ENCODE data around the gene COPS7B.
A peak's percentile ranks its signal among the peaks of the same experiment; 100 is the strongest.
"Not testable (repeated sequence)": the region's sequence is repeated elsewhere in the genome, so short reads cannot be mapped to it uniquely, and the experiment has no call there.

The COPS7B gene

GRCh38 chr2:231786177-231786916 is at the start of gene COPS7B:
TSS of gene COPS7B (plus strand) at chr2:231786445. CDS start at chr2:231788571, 2,126 bp downstream.
- peak; percentile 76 for DNase-seq

- DNase-seq, result no peak
These were observed 48.5 kb upstream of the COPS7B start for GRCh38 chr2:231737761-231738160.

- DNase-seq, result no peak
These were observed 42.7 kb upstream of the COPS7B start for GRCh38 chr2:231743376-231744116.

DNA sequence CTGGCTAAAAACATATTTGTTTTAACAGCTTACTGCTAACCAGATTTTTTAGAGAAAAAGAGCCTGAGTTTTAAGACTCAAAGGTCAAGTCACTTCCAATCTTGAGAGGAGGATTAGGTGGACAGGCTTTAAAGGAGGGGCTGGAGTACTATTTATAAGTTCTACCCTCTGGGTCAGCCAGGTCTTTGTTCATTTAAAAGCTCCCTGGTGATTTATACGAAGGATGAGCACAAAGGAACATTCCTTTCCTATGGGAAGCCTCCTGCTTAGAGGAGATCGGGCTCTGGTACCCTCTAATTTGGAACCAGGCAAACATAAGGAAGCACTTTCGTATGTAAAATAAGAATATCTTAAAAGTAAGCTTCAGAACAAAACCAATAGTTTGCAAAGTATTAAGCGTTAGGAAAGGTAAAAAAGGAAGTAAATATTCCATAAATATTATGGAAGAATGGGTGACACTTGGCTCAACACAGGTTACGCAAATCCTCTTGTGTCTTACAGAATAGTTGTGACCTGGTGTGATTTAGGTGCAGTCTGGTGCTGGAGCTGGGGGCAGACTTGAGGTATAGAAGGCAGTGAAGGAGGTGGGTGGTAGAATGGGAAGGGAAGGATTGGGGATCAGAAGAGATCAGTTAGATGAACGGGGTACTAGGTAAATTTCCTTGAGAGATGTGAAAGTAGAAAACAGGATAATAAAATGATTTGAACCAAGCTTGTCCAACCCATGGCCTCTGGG is 40.8 kb upstream of the COPS7B start:
- no peak for DNase-seq

DNA sequence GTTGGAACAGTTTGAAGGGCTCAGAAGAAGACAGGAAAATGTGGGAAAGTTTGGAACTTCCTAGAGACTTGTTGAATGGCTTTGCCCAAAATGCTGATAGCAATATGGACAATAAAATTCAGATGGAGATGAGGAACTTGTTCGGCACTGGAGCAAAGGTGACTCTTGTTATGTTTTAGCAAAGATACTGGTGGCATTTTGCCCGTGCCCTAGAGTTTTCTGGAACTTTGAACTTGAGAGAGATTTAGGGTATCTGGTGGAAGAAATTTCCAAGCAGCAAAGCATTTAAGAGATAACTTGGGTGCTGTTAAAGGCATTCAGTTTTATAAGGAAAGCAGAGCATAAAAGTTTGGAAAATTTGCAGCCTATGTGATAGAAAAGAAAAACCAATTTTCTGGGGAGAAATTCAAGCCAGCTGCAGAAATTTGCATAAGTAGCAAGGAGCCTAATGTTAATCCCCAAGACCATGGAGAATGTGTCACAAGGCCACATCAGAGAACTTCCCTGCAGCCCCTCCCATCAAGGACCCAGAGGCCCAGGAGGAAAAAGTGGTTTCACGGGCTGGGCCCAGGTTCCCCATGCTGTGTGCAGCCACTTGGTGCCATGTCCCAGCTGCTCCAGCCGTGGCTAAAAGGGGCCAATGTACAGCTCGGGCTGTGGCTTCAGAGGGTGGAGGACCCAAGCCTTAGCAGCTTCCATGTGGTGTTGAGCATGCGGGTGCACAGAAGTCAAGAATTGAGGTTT is 37.9 kb upstream of the COPS7B start:
- DNase-seq, result not testable (repeated sequence)

GRCh38 chr2:231749016-231749415 is 37.2 kb upstream of the COPS7B start:
- DNase-seq, result not testable (repeated sequence)

DNA sequence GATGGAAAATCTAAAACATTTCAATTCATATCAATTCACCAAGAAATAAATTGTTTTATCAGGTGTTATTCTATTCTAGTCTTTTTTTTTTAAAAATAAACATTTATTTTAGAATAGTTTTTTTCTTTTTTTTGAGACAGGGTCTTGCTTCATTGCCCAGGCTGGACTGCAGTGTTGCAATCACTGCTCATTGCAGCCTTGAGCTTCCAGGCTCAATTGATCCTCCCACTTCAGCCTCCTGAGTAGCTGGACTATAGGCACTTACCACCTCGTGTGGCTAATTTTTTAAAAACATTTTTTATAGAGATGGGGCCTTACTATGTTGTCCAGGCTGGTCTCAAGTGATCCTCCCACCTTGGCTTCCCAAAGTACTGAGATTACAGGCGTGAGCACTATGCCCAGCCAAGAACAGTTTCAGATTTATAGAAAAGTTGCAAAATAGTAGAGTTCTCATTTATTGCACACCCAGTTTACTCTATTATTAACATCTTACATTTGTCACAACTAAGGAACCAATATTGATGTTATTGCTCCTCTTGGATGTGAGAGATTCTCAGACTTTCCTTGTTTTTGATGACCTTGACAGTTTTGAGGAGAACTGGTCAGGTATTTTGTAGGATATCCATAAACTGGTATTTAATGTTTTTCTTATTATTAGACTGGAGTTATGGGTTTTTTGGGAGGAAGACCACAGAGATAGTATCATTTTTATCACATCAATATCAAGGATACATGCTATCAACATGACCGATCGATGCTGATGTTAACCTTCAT is 35.0 kb upstream of the COPS7B start:
- DNase-seq, result no peak

DNA sequence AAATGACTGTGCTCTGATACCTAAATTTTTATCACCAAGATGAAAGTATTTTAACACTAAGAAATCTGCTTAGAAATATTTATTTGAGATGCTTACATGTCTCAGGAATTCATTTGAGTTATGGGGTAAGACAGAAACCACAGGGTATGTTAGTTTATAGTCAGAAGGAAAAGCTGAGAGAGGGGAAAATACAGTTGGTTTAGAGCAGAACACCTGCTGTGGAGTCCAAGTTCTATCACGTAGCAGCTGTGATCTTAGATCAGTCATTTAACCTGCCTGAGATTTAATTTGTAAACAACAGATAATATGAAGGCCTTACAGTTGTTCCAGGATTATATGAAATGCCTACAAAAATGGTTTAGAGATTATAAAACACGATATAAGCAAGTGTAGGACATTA is 34.2 kb upstream of the COPS7B start:
- no peak for DNase-seq

DNA sequence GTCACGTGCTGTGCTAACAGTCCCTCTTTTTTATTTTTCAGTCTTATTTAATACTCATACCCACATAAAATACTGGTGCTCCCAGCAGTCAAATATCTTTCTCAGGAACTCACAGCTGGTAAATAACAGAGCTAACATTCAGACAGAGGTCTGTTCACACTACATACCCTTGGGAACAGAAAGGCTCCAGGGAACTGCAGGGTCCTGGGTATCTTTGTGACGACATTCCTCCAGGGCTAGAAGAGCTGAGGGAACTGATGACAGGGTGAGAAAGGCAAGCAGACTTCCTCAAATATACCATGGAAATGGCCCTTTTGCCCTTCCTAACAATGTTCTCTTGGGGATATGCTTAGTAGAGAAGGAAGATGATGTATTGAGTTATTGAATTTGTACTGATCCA is 24.5 kb upstream of the COPS7B start:
- no peak for DNase-seq

- no peak for DNase-seq
These were observed 22.1 kb upstream of the COPS7B start for GRCh38 chr2:231764124-231764523.

GRCh38 chr2:231764760-231765159 is 21.5 kb upstream of the COPS7B start:
- DNase-seq, result no peak

- DNase-seq, result no peak
These were observed 20.7 kb upstream of the COPS7B start for GRCh38 chr2:231765496-231765929.

- no peak for DNase-seq
These were observed 16.8 kb upstream of the COPS7B start for GRCh38 chr2:231769170-231770136.

GRCh38 chr2:231780123-231780908 is 5.9 kb upstream of the COPS7B start:
- DNase-seq, result peak; percentile 2

- DNase-seq, result peak; percentile 94
These were observed 5.1 kb upstream of the COPS7B start, which contains the start of gene PDE6D for GRCh38 chr2:231780909-231781797. TSS of gene PDE6D (minus strand) at chr2:231781282. CDS start at chr2:231781114, 168 bp downstream.

GRCh38 chr2:231781798-231782726 is 4.2 kb upstream of the COPS7B start:
- DNase-seq, result no peak

DNA sequence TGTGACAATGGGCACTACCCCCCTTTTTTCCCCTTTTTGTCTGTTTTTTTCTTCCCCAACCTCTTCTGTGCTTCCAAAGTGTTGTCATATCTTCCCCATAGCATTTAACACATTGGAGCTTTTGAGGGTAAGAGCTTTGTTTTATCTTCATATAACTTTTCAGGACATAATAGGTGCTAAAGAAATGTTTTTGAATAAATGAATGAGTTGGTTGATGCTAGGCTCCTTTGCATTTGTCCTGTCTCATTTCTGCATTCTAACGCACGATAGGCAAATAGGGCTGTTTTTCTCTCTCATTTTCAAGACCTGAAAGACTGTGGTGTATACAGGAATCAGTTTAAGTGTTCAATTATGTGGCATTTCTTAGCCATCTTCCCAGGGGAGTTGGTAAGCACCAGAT is 832 bp upstream of the COPS7B start:
- DNase-seq, result no peak

DNA sequence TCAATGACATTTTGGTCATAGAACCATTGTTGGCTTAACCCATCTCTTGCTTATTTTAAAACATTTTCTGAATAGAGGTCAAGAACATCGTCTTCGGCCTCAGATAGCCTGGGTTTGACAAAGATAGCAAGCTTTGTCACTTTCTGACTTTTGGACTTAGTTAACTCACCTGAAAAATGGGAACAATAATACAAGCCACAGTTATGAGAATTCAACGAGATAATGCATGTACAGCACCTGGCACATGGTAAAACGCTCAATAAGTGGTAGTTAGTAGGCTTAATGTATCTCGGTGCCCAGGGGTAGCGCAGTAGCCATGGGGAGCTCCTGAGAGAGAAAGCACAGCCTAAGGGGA is 446 bp upstream of the COPS7B start:
- no peak for DNase-seq

Data from activated CD4-positive, alpha-beta T cell treated with anti-CD3 and anti-CD28 coated beads, Interleukin-2, amount 50 U/mL, for 1 hour (primary cell).